Measurements from ENCODE around the gene HSD11B2. TPM values are rescaled to one million over a fixed set of nuclear protein-coding genes. Genes with fewer than 3 reads are reported as not detected.

HSD11B2 gene
- total RNA-seq, 1 donor from 2014 or later, result 1.7 TPM

- H3K4me1 Mint-ChIP-seq (ENCODE audit: low read depth), result no peaks in the 10 kb centered on the region
- intact Hi-C loops (cut with micrococcal nuclease), result loop anchor here (1.0 to 5.0 kb wide), 3 partner anchors 53 to 138 kb away; partner anchors contain the start of gene PLEKHG4
- peaks cover 18% of the 10 kb centered on the region for H3K27me3 Mint-ChIP-seq (ENCODE audit: low read depth)
- no peak overlapping the region for H3K4me3 Mint-ChIP-seq (ENCODE audit: low read depth)
- no peak for DNase-seq (ENCODE audit: low spot score)
- H3K36me3 Mint-ChIP-seq (ENCODE audit: low read depth), result no peaks in the 10 kb centered on the region
- no peak overlapping the region for H3K27ac Mint-ChIP-seq
- no peaks in the 10 kb centered on the region for H3K9me3 Mint-ChIP-seq
These were observed 30.9 kb upstream of the HSD11B2 start for GRCh38 chr16:67399749-67400704.

GRCh38 chr16:67400901-67401300 is 30.0 kb upstream of the HSD11B2 start:
- no peak overlapping the region for H3K27ac Mint-ChIP-seq
- intact Hi-C loops (cut with micrococcal nuclease), result loop anchor here (5.0 kb wide), 1 partner anchor 54 kb away; no protein-coding TSS in a partner anchor
- no peak for DNase-seq (ENCODE audit: low spot score)
- H3K36me3 Mint-ChIP-seq (ENCODE audit: low read depth), result no peaks in the 10 kb centered on the region
- H3K9me3 Mint-ChIP-seq, result no peaks in the 10 kb centered on the region
- H3K27me3 Mint-ChIP-seq (ENCODE audit: low read depth), result peaks cover 9% of the 10 kb centered on the region
- no peak overlapping the region for H3K4me3 Mint-ChIP-seq (ENCODE audit: low read depth)
- H3K4me1 Mint-ChIP-seq (ENCODE audit: low read depth), result no peaks in the 10 kb centered on the region

GRCh38 chr16:67403976-67404555 is 26.9 kb upstream of the HSD11B2 start:
- DNase-seq (ENCODE audit: low spot score), result no peak
- no peak overlapping the region for H3K27ac Mint-ChIP-seq
- H3K9me3 Mint-ChIP-seq, result no peaks in the 10 kb centered on the region
- no peaks in the 10 kb centered on the region for H3K36me3 Mint-ChIP-seq (ENCODE audit: low read depth)
- no peak overlapping the region for H3K4me3 Mint-ChIP-seq (ENCODE audit: low read depth)
- H3K27me3 Mint-ChIP-seq (ENCODE audit: low read depth), result peaks cover 6% of the 10 kb centered on the region
- intact Hi-C loops (cut with micrococcal nuclease), result loop anchor here (5.0 kb wide), 1 partner anchor 57 kb away; no protein-coding TSS in a partner anchor
- no peaks in the 10 kb centered on the region for H3K4me1 Mint-ChIP-seq (ENCODE audit: low read depth)

GRCh38 chr16:67404740-67405226 is 26.1 kb upstream of the HSD11B2 start:
- intact Hi-C loops (cut with micrococcal nuclease), result loop anchor here (5.0 kb wide), 1 partner anchor 57 kb away; no protein-coding TSS in a partner anchor
- no peak for DNase-seq (ENCODE audit: low spot score)
- no peak overlapping the region for H3K4me3 Mint-ChIP-seq (ENCODE audit: low read depth)
- H3K9me3 Mint-ChIP-seq, result no peaks in the 10 kb centered on the region
- peaks cover 6% of the 10 kb centered on the region for H3K27me3 Mint-ChIP-seq (ENCODE audit: low read depth)
- H3K4me1 Mint-ChIP-seq (ENCODE audit: low read depth), result no peaks in the 10 kb centered on the region
- H3K27ac Mint-ChIP-seq, result no peak overlapping the region
- H3K36me3 Mint-ChIP-seq (ENCODE audit: low read depth), result no peaks in the 10 kb centered on the region

GRCh38 chr16:67405336-67405735 is 25.6 kb upstream of the HSD11B2 start:
- Mint-ChIP-seq H3K4me3 (ENCODE audit: low read depth) (no peak overlapping the region), H3K36me3 (ENCODE audit: low read depth) (no peaks in the 10 kb centered on the region), H3K9me3 (no peaks in the 10 kb centered on the region), H3K4me1 (ENCODE audit: low read depth) (no peaks in the 10 kb centered on the region), H3K27ac (no peak overlapping the region), H3K27me3 (ENCODE audit: low read depth) (peaks cover 6% of the 10 kb centered on the region)
- intact Hi-C loops (cut with micrococcal nuclease), result no loop called here
- no peak for DNase-seq (ENCODE audit: low spot score)

- Mint-ChIP-seq H3K27me3 (ENCODE audit: low read depth) (peaks cover 7% of the 10 kb centered on the region), H3K36me3 (ENCODE audit: low read depth) (no peaks in the 10 kb centered on the region), H3K4me1 (ENCODE audit: low read depth) (no peaks in the 10 kb centered on the region), H3K27ac (no peak overlapping the region), H3K9me3 (no peaks in the 10 kb centered on the region), H3K4me3 (ENCODE audit: low read depth) (no peak overlapping the region)
- intact Hi-C loops (cut with micrococcal nuclease), result no loop called here
- no peak for DNase-seq (ENCODE audit: low spot score)
These were observed 24.6 kb upstream of the HSD11B2 start for GRCh38 chr16:67406111-67406971.

- Mint-ChIP-seq H3K4me1 (ENCODE audit: low read depth) (no peaks in the 10 kb centered on the region), H3K36me3 (ENCODE audit: low read depth) (no peaks in the 10 kb centered on the region), H3K9me3 (no peaks in the 10 kb centered on the region), H3K27me3 (ENCODE audit: low read depth) (peaks cover 4% of the 10 kb centered on the region), H3K4me3 (ENCODE audit: low read depth) (no peak overlapping the region), H3K27ac (no peak overlapping the region)
- DNase-seq (ENCODE audit: low spot score), result no peak
- intact Hi-C loops (cut with micrococcal nuclease), result no loop called here
These were observed 23.6 kb upstream of the HSD11B2 start for GRCh38 chr16:67407176-67407787.

- no peaks in the 10 kb centered on the region for H3K36me3 Mint-ChIP-seq (ENCODE audit: low read depth)
- H3K9me3 Mint-ChIP-seq, result no peaks in the 10 kb centered on the region
- H3K27me3 Mint-ChIP-seq (ENCODE audit: low read depth), result peaks cover 4% of the 10 kb centered on the region
- H3K4me3 Mint-ChIP-seq (ENCODE audit: low read depth), result no peak overlapping the region
- no peak overlapping the region for H3K27ac Mint-ChIP-seq
- intact Hi-C loops (cut with micrococcal nuclease), result no loop called here
- no peak for DNase-seq (ENCODE audit: low spot score)
- no peaks in the 10 kb centered on the region for H3K4me1 Mint-ChIP-seq (ENCODE audit: low read depth)
These were observed 23.0 kb upstream of the HSD11B2 start for GRCh38 chr16:67407788-67408452.

- no peaks in the 10 kb centered on the region for H3K36me3 Mint-ChIP-seq (ENCODE audit: low read depth)
- intact Hi-C loops (cut with micrococcal nuclease), result no loop called here
- H3K4me1 Mint-ChIP-seq (ENCODE audit: low read depth), result no peaks in the 10 kb centered on the region
- H3K27ac Mint-ChIP-seq, result no peak overlapping the region
- no peak overlapping the region for H3K4me3 Mint-ChIP-seq (ENCODE audit: low read depth)
- no peak for DNase-seq (ENCODE audit: low spot score)
- H3K27me3 Mint-ChIP-seq (ENCODE audit: low read depth), result peaks cover 7% of the 10 kb centered on the region
- no peaks in the 10 kb centered on the region for H3K9me3 Mint-ChIP-seq
These were observed 21.3 kb upstream of the HSD11B2 start for GRCh38 chr16:67409631-67410030.

- no peak overlapping the region for H3K4me3 Mint-ChIP-seq (ENCODE audit: low read depth)
- H3K9me3 Mint-ChIP-seq, result no peaks in the 10 kb centered on the region
- peaks cover 3% of the 10 kb centered on the region for H3K4me1 Mint-ChIP-seq (ENCODE audit: low read depth)
- no peak for DNase-seq (ENCODE audit: low spot score)
- peaks cover 11% of the 10 kb centered on the region for H3K27me3 Mint-ChIP-seq (ENCODE audit: low read depth)
- intact Hi-C loops (cut with micrococcal nuclease), result no loop called here
- no peaks in the 10 kb centered on the region for H3K36me3 Mint-ChIP-seq (ENCODE audit: low read depth)
- H3K27ac Mint-ChIP-seq, result no peak overlapping the region
These were observed 19.6 kb upstream of the HSD11B2 start for GRCh38 chr16:67411339-67411738.

GRCh38 chr16:67412294-67412693 is 18.6 kb upstream of the HSD11B2 start:
- H3K4me3 Mint-ChIP-seq (ENCODE audit: low read depth), result no peak overlapping the region
- no peak for DNase-seq (ENCODE audit: low spot score)
- no peak overlapping the region for H3K27ac Mint-ChIP-seq
- peaks cover 7% of the 10 kb centered on the region for H3K4me1 Mint-ChIP-seq (ENCODE audit: low read depth)
- H3K9me3 Mint-ChIP-seq, result no peaks in the 10 kb centered on the region
- intact Hi-C loops (cut with micrococcal nuclease), result no loop called here
- peaks cover 16% of the 10 kb centered on the region for H3K27me3 Mint-ChIP-seq (ENCODE audit: low read depth)
- no peaks in the 10 kb centered on the region for H3K36me3 Mint-ChIP-seq (ENCODE audit: low read depth)

Measured in activated T-helper 2 cell treated with anti-CD3 and anti-CD28 coated beads, Interferon-gamma antibody, Interleukin-2, Interleukin-4, amounts not matched to agents 10 μg/mL and 5 μg/mL and 100 μg/mL, durations not matched to agents 14 hours and 24 hours and 36 hours (primary cell).